Effector CD4-positive, alpha-beta T cell (primary cell): ENCODE results near the gene RAB40B.

Experiments
- DNase-seq: peaks from one replicate; pipeline ENCODE4 v3.0.0-alpha.2; 2020

The RAB40B gene

GRCh38 chr17:82691714-82692113, 6.8 kb downstream of the RAB40B start:
- no peak for DNase-seq

- no peak for DNase-seq
These were observed 7.6 kb downstream of the RAB40B start for GRCh38 chr17:82690786-82691489.

- no peak for DNase-seq
These were observed 9.4 kb downstream of the RAB40B start for GRCh38 chr17:82689077-82689476.

GRCh38 chr17:82687871-82688270, 10.6 kb downstream of the RAB40B start:
- no peak for DNase-seq

- DNase-seq = no peak
These were observed 11.1 kb downstream of the RAB40B start for GRCh38 chr17:82687375-82687861.

GRCh38 chr17:82686366-82687324, 11.9 kb downstream of the RAB40B start:
- no peak for DNase-seq

GRCh38 chr17:82685291-82685690, 13.2 kb downstream of the RAB40B start:
- DNase-seq = no peak

GRCh38 chr17:82684228-82684841, 14.2 kb downstream of the RAB40B start:
- no peak for DNase-seq

- DNase-seq = no peak
These were observed 15.0 kb downstream of the RAB40B start for GRCh38 chr17:82683534-82683933.

- DNase-seq = no peak
These were observed 17.0 kb downstream of the RAB40B start for GRCh38 chr17:82681547-82681946.

- no peak for DNase-seq
These were observed 18.7 kb downstream of the RAB40B start for GRCh38 chr17:82679586-82680465.

- DNase-seq = no peak
These were observed 20.1 kb downstream of the RAB40B start for GRCh38 chr17:82678265-82678891.

- DNase-seq = no peak
These were observed 21.1 kb downstream of the RAB40B start for GRCh38 chr17:82677353-82677925.

- no peak for DNase-seq
These were observed 22.8 kb downstream of the RAB40B start for GRCh38 chr17:82675476-82676245.

GRCh38 chr17:82674656-82675475, 23.6 kb downstream of the RAB40B start:
- DNase-seq = no peak

- DNase-seq = no peak
These were observed 27.6 kb downstream of the RAB40B start for GRCh38 chr17:82670661-82671450.

GRCh38 chr17:82668631-82669099, 29.8 kb downstream of the RAB40B start:
- DNase-seq = no peak

- no peak for DNase-seq
These were observed 30.4 kb downstream of the RAB40B start for GRCh38 chr17:82668024-82668630.
